Suprapubic skin (tissue), 4 donors: ENCODE data around the gene ZNF865. TPM values are rescaled to one million over a fixed set of nuclear protein-coding genes. Genes with fewer than 3 reads are reported as not detected.

Source experiments
- DNase-seq, 2 donors: peaks; one replicate each; pipeline ENCODE4 v3.0.0-alpha.2; 2019; ENCODE audit warnings: low spot score in 2 of 2
- H3K27ac ChIP-seq: fragments of 200-600 bp; sonication (generic); one replicate; pipeline ENCODE4 v1.5.1; 2019
- H3K27me3 ChIP-seq: fragments of 200-600 bp; sonication (generic); one replicate; pipeline ENCODE4 v1.5.1; 2019
- H3K36me3 ChIP-seq: fragments of 200-600 bp; sonication (generic); one replicate; pipeline ENCODE4 v1.5.1; 2019
- H3K4me1 ChIP-seq: fragments of 200-600 bp; sonication (generic); one replicate; pipeline ENCODE4 v1.5.1; 2019
- H3K4me3 ChIP-seq: fragments of 200-600 bp; sonication (generic); one replicate; pipeline ENCODE4 v1.5.1; 2019; ENCODE audit warnings: mild to moderate bottlenecking
- H3K9me3 ChIP-seq: fragments of 200-600 bp; sonication (generic); one replicate; pipeline ENCODE4 v1.5.1; 2019
- CTCF ChIP-seq, 2 donors: fragments of 200-600 bp in 1 of 2; fragments of 450-650 bp in 1 of 2; sonication (generic) in 1 of 2; IDR thresholded peaks; one replicate each; pipeline ENCODE4 v1.5.1; 2016 to 2019; ENCODE audit warnings: antibody characterized with exemption in 2 of 2, mild to moderate bottlenecking in 1 of 2, moderate library complexity in 1 of 2
- EP300 ChIP-seq: sonication (generic); formaldehyde crosslinking; IDR thresholded peaks from one replicate; pipeline ENCODE4 v1.6.1; 2017; ENCODE audit warnings: antibody characterized with exemption
- POLR2A ChIP-seq, 2 donors: fragments of 450-650 bp; IDR thresholded peaks; one replicate each; pipeline ENCODE4 v1.6.1; 2017; ENCODE audit warnings: antibody characterized with exemption in 2 of 2, mild to moderate bottlenecking in 2 of 2, moderate library complexity in 2 of 2
- POLR2AphosphoS5 ChIP-seq, 3 donors: sonication (generic); formaldehyde crosslinking; IDR thresholded peaks; one replicate each; pipeline ENCODE4 v1.6.1; 2017; ENCODE audit warnings: antibody characterized with exemption in 3 of 3
- WGBS: methylation state at CpG from one replicate; pipeline ENCODE4 v1.1.5; 2018; 5-methylcytosine and 5-hydroxymethylcytosine counted together
- total RNA-seq, 4 donors: library from RNA; depleted of rRNA; stranded (reverse); fragments of >200 nt; gene quantifications; one replicate each; pipeline ENCODE4 v1.1.0, GENCODE V29; 2016

Gene ZNF865
- total RNA-seq, 4 donors from 2014 or later, result 7.6 to 14.2 (median 9.9) TPM

- WGBS, result 92% methylated on average over 27 of the region's 30 CpGs
- Histone ChIP-seq H3K9me3 (no peaks in the 10 kb centered on the region), H3K27ac (no peak overlapping the region), H3K27me3 (no peaks in the 10 kb centered on the region), H3K4me1 (peaks cover 23% of the 10 kb centered on the region), H3K36me3 (peaks cover 47% of the 10 kb centered on the region), H3K4me3 (no peak overlapping the region)
- no peak for DNase-seq
- TF ChIP-seq POLR2AphosphoS5 (IDR thresholded peaks at IDR 0.05), result no peak
- TF ChIP-seq POLR2A (IDR thresholded peaks at IDR 0.05), result no peak
- no peak for TF ChIP-seq CTCF (IDR thresholded peaks at IDR 0.05)
- TF ChIP-seq EP300, result no peak
Observed at GRCh38 chr19:55597501-55597921, 7.9 kb upstream of the ZNF865 start.

GRCh38 chr19:55598034-55598433 lies 7.4 kb upstream of the ZNF865 start:
- WGBS, result 87% methylated on average over 9 of the region's 9 CpGs
- TF ChIP-seq POLR2AphosphoS5 (IDR thresholded peaks at IDR 0.05), result no peak
- no peak for TF ChIP-seq POLR2A (IDR thresholded peaks at IDR 0.05)
- TF ChIP-seq EP300, result no peak
- no peak for TF ChIP-seq CTCF (IDR thresholded peaks at IDR 0.05)
- Histone ChIP-seq H3K36me3 (peaks cover 44% of the 10 kb centered on the region), H3K27me3 (no peaks in the 10 kb centered on the region), H3K9me3 (no peaks in the 10 kb centered on the region), H3K27ac (no peak overlapping the region), H3K4me3 (no peak overlapping the region), H3K4me1 (peaks cover 23% of the 10 kb centered on the region)
- no peak for DNase-seq

- H3K4me1 ChIP-seq, result peaks cover 27% of the 10 kb centered on the region
- H3K36me3 ChIP-seq, result peaks cover 37% of the 10 kb centered on the region
- peak; percentile 94 to 97 for DNase-seq
- TF ChIP-seq CTCF (IDR thresholded peaks at IDR 0.05) (no peak), POLR2AphosphoS5 (IDR thresholded peaks at IDR 0.05) (peak in 2 of 3 donors; percentile 8 to 29)
- WGBS, result 8% methylated on average over 20 of the region's 26 CpGs
- H3K27me3 ChIP-seq, result no peaks in the 10 kb centered on the region
- H3K9me3 ChIP-seq, result no peaks in the 10 kb centered on the region
- H3K4me3 ChIP-seq, result peak overlapping the region; percentile 93
- peak overlapping the region; percentile 98 for H3K27ac ChIP-seq
Observed at GRCh38 chr19:55598719-55599467, 6.6 kb upstream of the ZNF865 start.

- no peaks in the 10 kb centered on the region for H3K27me3 ChIP-seq
- peaks cover 32% of the 10 kb centered on the region for H3K4me1 ChIP-seq
Observed at GRCh38 chr19:55599468-55599841, 6.0 kb upstream of the ZNF865 start, which contains the start of gene FIZ1. Gene FIZ1, minus strand, starts transcription at chr19:55599517. Its CDS starts 1,652 bp downstream, at chr19:55597865.

GRCh38 chr19:55599842-55600661 lies 5.4 kb upstream of the ZNF865 start, which contains the start of gene ZNF524:
Gene ZNF524, plus strand, starts transcription at chr19:55600288. Its CDS starts 1,825 bp downstream, at chr19:55602113.
- peaks cover 38% of the 10 kb centered on the region for H3K4me1 ChIP-seq

More at GRCh38 chr19:55599468-55599841, 6.0 kb upstream of the ZNF865 start, which contains the start of gene FIZ1:
- peak within 1 kb of the TSS; percentile 98 for H3K27ac ChIP-seq
- under 1% methylated on average over 23 of the region's 23 CpGs for WGBS
- peaks cover 37% of the 10 kb centered on the region for H3K36me3 ChIP-seq
- no peak for TF ChIP-seq EP300
- peak in 1 of 3 donors; percentile 1 for TF ChIP-seq POLR2AphosphoS5 (IDR thresholded peaks at IDR 0.05)
- DNase-seq, result peak; percentile 100
- H3K4me3 ChIP-seq, result peak within 1 kb of the TSS; percentile 93
- no peaks in the 10 kb centered on the region for H3K9me3 ChIP-seq

More at GRCh38 chr19:55599842-55600661, 5.4 kb upstream of the ZNF865 start, which contains the start of gene ZNF524:
- no peaks in the 10 kb centered on the region for H3K9me3 ChIP-seq
- no peaks in the 10 kb centered on the region for H3K27me3 ChIP-seq
- H3K36me3 ChIP-seq, result peaks cover 34% of the 10 kb centered on the region
- H3K27ac ChIP-seq, result peak within 1 kb of the TSS; percentile 98
- 0% methylated on average over 7 of the region's 97 CpGs for WGBS
- TF ChIP-seq POLR2AphosphoS5 (IDR thresholded peaks at IDR 0.05) (peak in 1 of 3 donors; percentile 71), POLR2A (IDR thresholded peaks at IDR 0.05) (no peak), EP300 (no peak), CTCF (IDR thresholded peaks at IDR 0.05) (no peak)
- H3K4me3 ChIP-seq, result peak within 1 kb of the TSS; percentile 93
- peak; percentile 89 to 91 for DNase-seq
